SK-N-MC (cell line): ENCODE measurements around the gene SCAF1.

Source experiments
- EZH2 ChIP-seq: fragments of 200-600 bp; sonication (generic); IDR thresholded peaks from one replicate; pipeline ENCODE4 v1.6.1; 2017; ENCODE audit warnings: antibody characterized with exemption
- POLR2AphosphoS5 ChIP-seq: IDR thresholded peaks from 2 replicates; pipeline ENCODE4 v1.6.1; 2012; ENCODE audit warnings: mild to moderate bottlenecking, low read depth, low read length, borderline replicate concordance

- no peak for TF ChIP-seq EZH2
- TF ChIP-seq POLR2AphosphoS5 = 0 out of 2 replicates have a peak, but pooled peaks have one; percentile 35
Measured at GRCh38 chr19:49637821-49638738, 3.9 kb upstream of the SCAF1 start.
